IPS-20b (cell line): ENCODE data around the gene COMMD9.
A peak's percentile ranks its signal among the peaks of the same experiment; 100 is the strongest.
"Not testable (repeated sequence)": the region's sequence is repeated elsewhere in the genome, so short reads cannot be mapped to it uniquely, and the experiment has no call there.

Experiments
- H3K27ac ChIP-seq: one replicate; pipeline ENCODE4 v1.5.1; 2013; ENCODE audit warnings: low read length
- H3K27me3 ChIP-seq: 2 replicates; pipeline ENCODE4 v1.6.1; 2013; ENCODE audit warnings: mild to moderate bottlenecking, low read length, inconsistent platforms; ENCODE audit not compliant: insufficient read depth
- H3K36me3 ChIP-seq: 2 replicates; pipeline ENCODE4 v1.6.1; 2013; ENCODE audit warnings: low read depth, mild to moderate bottlenecking, inconsistent platforms, low read length, moderate library complexity; ENCODE audit not compliant: insufficient read depth
- H3K4me1 ChIP-seq: 2 replicates; pipeline ENCODE4 v1.6.1; 2013; ENCODE audit warnings: mild to moderate bottlenecking, control low read depth, inconsistent platforms, low read length, moderate library complexity; ENCODE audit not compliant: insufficient read depth
- H3K4me3 ChIP-seq: 2 replicates; pipeline ENCODE4 v1.5.1; 2013; ENCODE audit warnings: mild to moderate bottlenecking, low read length, inconsistent platforms
- H3K9ac ChIP-seq: 2 replicates; pipeline ENCODE4 v1.6.1; 2013; ENCODE audit warnings: low read depth, mild to moderate bottlenecking, inconsistent platforms, low read length, moderate library complexity
- H3K9me3 ChIP-seq: 2 replicates; pipeline ENCODE4 v1.6.1; 2013; ENCODE audit warnings: mild to moderate bottlenecking, low read depth, low read length, inconsistent platforms; ENCODE audit not compliant: insufficient read depth

The COMMD9 gene

DNA sequence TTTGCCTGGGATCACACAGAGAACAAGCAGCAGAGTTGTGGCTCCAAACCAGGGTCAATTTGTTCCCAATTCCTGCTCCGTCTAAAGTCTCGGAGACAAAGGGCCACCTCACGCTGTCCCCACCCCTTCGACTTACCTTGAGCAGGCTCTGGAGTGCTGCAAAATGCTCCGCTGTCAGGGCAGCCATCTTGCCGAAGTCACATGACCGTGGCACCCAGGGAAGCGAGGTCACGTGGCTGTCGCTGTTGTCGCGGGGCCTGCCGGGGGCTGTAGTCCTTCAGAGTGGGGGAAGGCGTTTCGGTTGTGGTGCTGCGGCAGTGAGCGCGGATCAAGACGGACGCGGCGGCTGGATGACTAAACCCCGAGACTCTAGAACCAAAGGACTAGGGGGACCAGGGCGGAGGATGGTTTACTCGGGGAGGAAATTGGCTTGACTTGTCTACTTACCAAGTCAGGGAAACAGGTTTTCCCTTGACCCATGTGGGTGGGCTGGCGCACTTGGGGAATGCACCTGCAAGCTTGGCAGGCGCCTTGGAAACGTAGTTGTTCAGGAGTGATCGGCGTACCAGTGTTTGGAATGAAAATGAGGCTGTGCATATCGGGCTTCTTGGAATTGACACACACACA is at the start of gene COMMD9:
Gene COMMD9, minus strand, starts transcription at position 199 of the 627 bp plus-strand sequence. Its CDS starts 12 bp downstream, at position 187.
- peak within 1 kb of the TSS; percentile 78 for H3K9ac ChIP-seq
- H3K9me3 ChIP-seq: no peaks in the 10 kb centered on the region
- peaks cover 16% of the 10 kb centered on the region for H3K27me3 ChIP-seq
- no peaks in the 10 kb centered on the region for H3K36me3 ChIP-seq
- no peaks in the 10 kb centered on the region for H3K4me1 ChIP-seq
- peak within 1 kb of the TSS; percentile 79 for H3K4me3 ChIP-seq
- no peak within 1 kb of the TSS for H3K27ac ChIP-seq

- H3K4me1 ChIP-seq: no peaks in the 10 kb centered on the region
- H3K4me3 ChIP-seq: no peak overlapping the region
- no peaks in the 10 kb centered on the region for H3K9me3 ChIP-seq
- H3K36me3 ChIP-seq: no peaks in the 10 kb centered on the region
- no peak overlapping the region for H3K27ac ChIP-seq
- no peak overlapping the region for H3K9ac ChIP-seq
- no peaks in the 10 kb centered on the region for H3K27me3 ChIP-seq
Observed at GRCh38 chr11:36333897-36334296, 44.7 kb upstream of the COMMD9 start.

DNA sequence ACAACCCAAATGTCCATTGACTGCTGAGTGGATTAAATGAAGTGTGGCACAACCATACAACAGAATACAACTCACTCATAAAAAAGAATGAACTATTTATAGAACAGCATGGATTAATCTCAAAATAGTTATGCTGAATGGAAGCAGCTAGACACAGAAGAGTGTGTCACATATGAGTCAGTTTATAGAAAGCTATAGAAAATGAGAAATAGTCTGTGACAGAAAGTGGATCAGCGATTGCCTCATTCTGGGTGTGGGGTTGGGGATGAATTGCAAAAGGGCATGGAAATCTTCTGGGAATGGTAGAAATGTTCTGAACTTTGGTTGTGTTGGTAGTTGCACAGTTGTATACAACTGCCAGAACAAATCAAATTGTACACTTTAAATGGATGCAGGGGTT is 44.2 kb upstream of the COMMD9 start:
- H3K4me3 ChIP-seq: no peak overlapping the region
- no peak overlapping the region for H3K27ac ChIP-seq
- no peaks in the 10 kb centered on the region for H3K27me3 ChIP-seq
- H3K9me3 ChIP-seq: no peaks in the 10 kb centered on the region
- no peaks in the 10 kb centered on the region for H3K36me3 ChIP-seq
- H3K9ac ChIP-seq: no peak overlapping the region
- no peaks in the 10 kb centered on the region for H3K4me1 ChIP-seq

GRCh38 chr11:36330411-36330810 is 41.2 kb upstream of the COMMD9 start:
- H3K4me1 ChIP-seq: peaks cover 10% of the 10 kb centered on the region; the same call in 1 of the 2 replicates
- H3K9me3 ChIP-seq: no peaks in the 10 kb centered on the region
- H3K27me3 ChIP-seq: no peaks in the 10 kb centered on the region
- H3K36me3 ChIP-seq: no peaks in the 10 kb centered on the region
- no peak overlapping the region for H3K9ac ChIP-seq
- H3K27ac ChIP-seq: no peak overlapping the region
- no peak overlapping the region for H3K4me3 ChIP-seq

DNA sequence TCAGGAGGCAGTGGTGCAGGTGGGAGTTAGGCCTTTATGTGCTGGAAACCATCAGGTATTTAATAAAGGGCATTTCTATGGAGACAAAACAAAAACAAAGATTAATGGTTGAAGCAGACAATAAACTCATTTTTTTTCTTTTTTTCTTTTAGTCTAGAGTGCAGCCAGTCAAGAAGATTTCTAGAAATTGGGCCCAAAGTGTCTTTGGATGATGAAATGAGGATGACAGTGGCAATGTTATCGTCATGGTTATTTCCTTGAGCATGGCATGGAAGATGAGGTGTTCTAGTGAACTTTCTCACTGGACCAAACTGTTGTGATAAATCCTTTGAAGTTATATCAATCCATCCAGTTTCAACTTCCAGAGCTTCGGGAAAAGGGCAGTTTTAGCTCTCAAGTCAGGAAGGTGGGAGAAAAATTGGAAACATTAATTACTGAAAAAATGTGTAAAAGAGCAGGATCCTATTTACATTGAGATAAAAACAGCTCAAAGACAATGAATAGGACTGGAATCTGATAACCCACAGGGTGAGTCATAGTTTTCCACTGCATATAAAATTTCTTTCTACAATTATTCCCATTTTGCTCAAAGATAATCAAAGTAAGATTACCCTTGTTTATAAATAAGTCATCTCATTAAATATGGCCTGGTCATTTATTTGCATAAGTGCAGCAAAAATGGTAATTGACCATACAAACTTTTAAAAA is 39.9 kb upstream of the COMMD9 start:
- Histone ChIP-seq H3K27ac (no peak overlapping the region), H3K9me3 (no peaks in the 10 kb centered on the region), H3K4me1 (peaks cover 10% of the 10 kb centered on the region; the same call in 1 of the 2 replicates), H3K4me3 (no peak overlapping the region), H3K27me3 (no peaks in the 10 kb centered on the region), H3K9ac (no peak overlapping the region), H3K36me3 (no peaks in the 10 kb centered on the region)

DNA sequence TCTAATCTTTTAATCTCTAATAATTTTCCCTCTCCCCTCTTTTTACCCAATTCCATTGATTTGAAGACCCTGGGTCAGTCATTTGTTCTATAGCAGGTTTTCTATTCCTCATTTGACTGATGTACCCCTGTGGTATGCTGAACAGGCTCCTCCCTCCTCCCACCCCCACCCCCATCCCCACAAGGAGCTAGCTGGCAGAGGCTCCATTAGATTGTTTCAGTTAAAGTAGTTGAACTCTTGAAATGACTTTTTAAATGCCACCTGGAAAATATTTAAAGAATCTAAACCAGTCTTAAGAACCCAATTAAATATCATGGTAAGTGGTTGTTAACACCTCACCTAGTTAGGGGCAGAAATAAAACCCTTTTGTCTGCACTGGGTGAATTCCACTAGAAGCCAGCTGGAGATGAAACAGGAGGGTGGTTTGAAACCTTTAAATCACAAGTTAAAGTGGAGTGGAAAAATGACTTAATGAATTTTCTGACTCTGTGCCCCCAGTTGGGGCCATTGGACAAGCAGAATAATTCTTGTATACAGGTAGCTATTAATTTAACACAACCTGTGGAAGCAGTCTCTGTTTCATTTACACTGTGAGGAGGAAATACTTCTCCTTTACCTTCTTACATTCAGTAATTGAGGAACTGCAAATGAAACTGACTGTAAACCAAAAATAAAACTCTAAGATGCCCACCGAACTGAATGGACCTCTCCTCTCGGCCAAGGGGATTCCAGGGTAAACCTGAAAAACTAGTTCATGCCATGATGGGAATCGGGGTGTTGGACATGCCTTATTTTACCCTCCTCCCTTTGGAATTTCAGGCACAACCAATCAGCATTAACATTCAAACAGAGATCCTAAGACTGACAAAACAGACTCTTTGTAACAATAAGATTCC is 37.5 kb upstream of the COMMD9 start:
- Histone ChIP-seq H3K9ac (no peak overlapping the region; the same call in 1 of the 2 replicates), H3K36me3 (no peaks in the 10 kb centered on the region), H3K27ac (no peak overlapping the region), H3K9me3 (no peaks in the 10 kb centered on the region), H3K27me3 (no peaks in the 10 kb centered on the region), H3K4me1 (peaks cover 10% of the 10 kb centered on the region; the same call in 1 of the 2 replicates), H3K4me3 (peak overlapping the region; percentile 37; the same call in 1 of the 2 replicates)

- H3K4me3 ChIP-seq, H3K27ac ChIP-seq, H3K36me3 ChIP-seq, H3K9ac ChIP-seq, H3K27me3 ChIP-seq, H3K9me3 ChIP-seq: not testable (repeated sequence)
- H3K4me1 ChIP-seq: peaks cover 10% of the 10 kb centered on the region; the same call in 1 of the 2 replicates
Observed at GRCh38 chr11:36325403-36325802, 36.2 kb upstream of the COMMD9 start.

- not testable (repeated sequence) for H3K9ac ChIP-seq
Observed at GRCh38 chr11:36324956-36325355, 35.7 kb upstream of the COMMD9 start.

DNA sequence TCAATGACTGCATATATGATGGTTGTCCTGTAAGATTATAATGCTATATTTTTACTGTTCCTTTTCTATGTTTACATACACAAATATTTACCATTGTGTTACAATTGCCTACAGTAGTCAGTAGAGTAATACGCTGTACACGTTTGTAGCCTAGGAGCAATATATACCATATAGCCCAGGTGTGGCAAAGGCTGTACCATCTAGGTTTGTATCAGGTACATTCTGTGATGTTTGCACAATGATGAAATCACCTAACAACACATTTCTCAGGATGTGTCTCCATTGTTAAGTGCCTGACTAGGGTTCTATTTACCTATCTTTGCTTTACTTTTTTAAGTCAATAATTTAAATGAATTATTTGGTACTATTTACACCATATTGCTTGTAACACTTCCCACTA is 28.8 kb upstream of the COMMD9 start:
- no peaks in the 10 kb centered on the region for H3K9me3 ChIP-seq
- H3K9ac ChIP-seq: no peak overlapping the region
- no peak overlapping the region for H3K4me3 ChIP-seq
- H3K4me1 ChIP-seq: peaks cover 11% of the 10 kb centered on the region
- H3K27me3 ChIP-seq: no peaks in the 10 kb centered on the region
- no peaks in the 10 kb centered on the region for H3K36me3 ChIP-seq
- no peak overlapping the region for H3K27ac ChIP-seq

More at GRCh38 chr11:36324956-36325355, 35.7 kb upstream of the COMMD9 start:
- not testable (repeated sequence) for H3K27me3 ChIP-seq, H3K9me3 ChIP-seq, H3K4me3 ChIP-seq, H3K36me3 ChIP-seq, H3K27ac ChIP-seq
- peaks cover 10% of the 10 kb centered on the region; the same call in 1 of the 2 replicates for H3K4me1 ChIP-seq

DNA sequence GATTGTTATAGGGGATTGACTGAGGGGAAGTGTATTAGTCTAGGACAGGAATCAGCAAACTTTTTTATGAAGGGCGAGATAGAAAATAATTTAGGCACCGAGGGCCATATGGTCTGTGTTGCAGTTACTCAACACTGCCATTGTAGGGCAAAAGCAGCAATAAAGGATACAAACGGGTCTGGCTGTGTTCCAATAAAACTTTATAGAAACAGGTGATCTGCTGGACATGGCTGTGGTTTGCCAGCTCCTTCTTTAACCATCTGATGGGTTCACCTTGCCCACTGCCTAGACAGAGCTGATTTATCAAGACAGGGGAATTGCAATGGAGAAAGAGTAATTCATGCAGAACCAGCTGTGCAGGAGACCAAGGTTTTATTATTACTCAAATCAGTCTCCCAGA is 26.8 kb upstream of the COMMD9 start:
- H3K9ac ChIP-seq: no peak overlapping the region
- H3K27ac ChIP-seq: no peak overlapping the region
- no peaks in the 10 kb centered on the region for H3K36me3 ChIP-seq
- no peaks in the 10 kb centered on the region for H3K9me3 ChIP-seq
- no peak overlapping the region for H3K4me3 ChIP-seq
- no peaks in the 10 kb centered on the region; the same call in 1 of the 2 replicates for H3K27me3 ChIP-seq
- peaks cover 11% of the 10 kb centered on the region for H3K4me1 ChIP-seq

GRCh38 chr11:36314434-36314767 is 25.2 kb upstream of the COMMD9 start:
- Histone ChIP-seq H3K4me3 (no peak overlapping the region), H3K4me1 (peaks cover 10% of the 10 kb centered on the region), H3K27me3 (no peaks in the 10 kb centered on the region; the same call in 1 of the 2 replicates), H3K9ac (no peak overlapping the region), H3K36me3 (no peaks in the 10 kb centered on the region), H3K9me3 (no peaks in the 10 kb centered on the region), H3K27ac (no peak overlapping the region)
